Endothelial cell of umbilical vein (primary cell): ENCODE measurements around the gene CNBD2.

Experiments
- EZH2 ChIP-seq: IDR thresholded peaks from 2 replicates; pipeline ENCODE4 v1.6.1; 2012; ENCODE audit warnings: borderline replicate concordance, low read depth, mild to moderate bottlenecking, moderate library complexity, low read length, inconsistent platforms; ENCODE audit not compliant: severe bottlenecking
- POLR2A ChIP-seq: IDR thresholded peaks from 2 replicates; pipeline ENCODE4 v1.6.1; 2012; ENCODE audit warnings: low read depth, mild to moderate bottlenecking, control low read depth, low read length

- TF ChIP-seq EZH2 (no peak), POLR2A (no peak)
Observed at GRCh38 chr20:35952480-35953386, 15.7 kb upstream of the CNBD2 start.
